T-helper 17 cell (primary cell): Measurements from ENCODE around the gene MYOD1. TPM values are rescaled to one million over a fixed set of nuclear protein-coding genes. Genes with fewer than 3 reads are reported as not detected.
A peak's percentile ranks its signal among the peaks of the same experiment; 100 is the strongest.

ENCODE experiments used
- ATAC-seq: fragments of 150-1000 bp; cut with Tn5 transposase; 2 replicates; pipeline ENCODE4 v1.10.0; 2021; ENCODE audit warnings: mild to moderate bottlenecking, moderate library complexity
- DNase-seq, 3 donors: peaks; one replicate each; pipeline versions ENCODE4 v3.0.0 to v3.0.0-alpha.2; 2020 to 2021
- H3K9me3 ChIP-seq: one replicate; pipeline ENCODE4 v1.7.0; 2013; ENCODE audit warnings: low read length, mild to moderate bottlenecking; ENCODE audit not compliant: control insufficient read depth, poor library complexity, severe bottlenecking
- H3K27ac Mint-ChIP-seq: one replicate; pipeline ENCODE4 v1.8.0; 2022; ENCODE audit warnings: mild to moderate bottlenecking, moderate library complexity, mixed read lengths
- H3K27me3 Mint-ChIP-seq: one replicate; pipeline ENCODE4 v1.8.0; 2022; ENCODE audit warnings: mixed read lengths
- H3K36me3 Mint-ChIP-seq: one replicate; pipeline ENCODE4 v1.8.0; 2022; ENCODE audit warnings: low read depth, mixed read lengths
- H3K4me1 Mint-ChIP-seq: one replicate; pipeline ENCODE4 v1.8.0; 2022; ENCODE audit warnings: mild to moderate bottlenecking, mixed read lengths
- H3K4me3 Mint-ChIP-seq: one replicate; pipeline ENCODE4 v1.8.0; 2022; ENCODE audit warnings: mild to moderate bottlenecking, moderate library complexity, mixed read lengths
- total RNA-seq, 4 donors: library from RNA in 2 of 4; stranded (reverse) in 2 of 4; gene quantifications; one replicate each; pipeline ENCODE4 v1.2.3 and lab custom pipeline; 2022 to 2026

MYOD1 gene
- total RNA-seq, 2 donors from 2014 or later: not detected

- ATAC-seq: no peak
- no peak for DNase-seq
- Mint-ChIP-seq H3K27ac (no peak overlapping the region), H3K27me3 (peaks cover 81% of the 10 kb centered on the region), H3K4me3 (no peak overlapping the region), H3K36me3 (peaks cover 7% of the 10 kb centered on the region), H3K4me1 (peaks cover 3% of the 10 kb centered on the region)
- no peaks in the 10 kb centered on the region for H3K9me3 ChIP-seq
These were observed 24.8 kb upstream of the MYOD1 start for GRCh38 chr11:17694494-17695110.

GRCh38 chr11:17695454-17696441 lies 23.6 kb upstream of the MYOD1 start:
- Mint-ChIP-seq H3K27ac (no peak overlapping the region), H3K4me3 (peak overlapping the region; percentile 31), H3K4me1 (peaks cover 3% of the 10 kb centered on the region), H3K27me3 (peaks cover 81% of the 10 kb centered on the region), H3K36me3 (peaks cover 7% of the 10 kb centered on the region)
- no peaks in the 10 kb centered on the region for H3K9me3 ChIP-seq
- ATAC-seq: no peak
- no peak for DNase-seq

DNA sequence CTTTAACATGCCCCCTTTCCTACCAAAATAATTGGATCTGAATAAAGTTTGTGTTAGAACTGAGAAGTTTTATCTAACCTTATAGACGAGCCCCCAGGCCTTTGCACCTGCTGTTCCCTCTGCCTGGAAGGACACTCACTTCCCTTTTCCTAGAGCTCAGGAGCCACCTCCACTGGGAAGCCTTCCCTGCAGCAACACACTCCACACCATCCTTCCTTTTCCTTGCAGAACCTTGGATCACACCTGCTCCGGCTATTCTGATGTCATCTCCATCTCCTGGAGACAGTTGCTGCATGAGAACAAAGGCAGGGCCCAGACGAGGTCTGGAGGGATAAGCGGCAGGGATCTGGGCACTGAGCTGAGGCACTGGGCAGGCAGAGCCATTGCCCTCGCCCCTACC lies 22.6 kb upstream of the MYOD1 start:
- peaks cover 81% of the 10 kb centered on the region for H3K27me3 Mint-ChIP-seq
- H3K27ac Mint-ChIP-seq: no peak overlapping the region
- ATAC-seq (no peak), DNase-seq (no peak)
- peaks cover 3% of the 10 kb centered on the region for H3K4me1 Mint-ChIP-seq
- peaks cover 7% of the 10 kb centered on the region for H3K36me3 Mint-ChIP-seq
- no peak overlapping the region for H3K4me3 Mint-ChIP-seq
- no peaks in the 10 kb centered on the region for H3K9me3 ChIP-seq

- H3K9me3 ChIP-seq: no peaks in the 10 kb centered on the region
- peaks cover 74% of the 10 kb centered on the region for H3K27me3 Mint-ChIP-seq
- peaks cover 3% of the 10 kb centered on the region for H3K4me1 Mint-ChIP-seq
These were observed 22.0 kb upstream of the MYOD1 start for GRCh38 chr11:17697175-17697949.

DNA sequence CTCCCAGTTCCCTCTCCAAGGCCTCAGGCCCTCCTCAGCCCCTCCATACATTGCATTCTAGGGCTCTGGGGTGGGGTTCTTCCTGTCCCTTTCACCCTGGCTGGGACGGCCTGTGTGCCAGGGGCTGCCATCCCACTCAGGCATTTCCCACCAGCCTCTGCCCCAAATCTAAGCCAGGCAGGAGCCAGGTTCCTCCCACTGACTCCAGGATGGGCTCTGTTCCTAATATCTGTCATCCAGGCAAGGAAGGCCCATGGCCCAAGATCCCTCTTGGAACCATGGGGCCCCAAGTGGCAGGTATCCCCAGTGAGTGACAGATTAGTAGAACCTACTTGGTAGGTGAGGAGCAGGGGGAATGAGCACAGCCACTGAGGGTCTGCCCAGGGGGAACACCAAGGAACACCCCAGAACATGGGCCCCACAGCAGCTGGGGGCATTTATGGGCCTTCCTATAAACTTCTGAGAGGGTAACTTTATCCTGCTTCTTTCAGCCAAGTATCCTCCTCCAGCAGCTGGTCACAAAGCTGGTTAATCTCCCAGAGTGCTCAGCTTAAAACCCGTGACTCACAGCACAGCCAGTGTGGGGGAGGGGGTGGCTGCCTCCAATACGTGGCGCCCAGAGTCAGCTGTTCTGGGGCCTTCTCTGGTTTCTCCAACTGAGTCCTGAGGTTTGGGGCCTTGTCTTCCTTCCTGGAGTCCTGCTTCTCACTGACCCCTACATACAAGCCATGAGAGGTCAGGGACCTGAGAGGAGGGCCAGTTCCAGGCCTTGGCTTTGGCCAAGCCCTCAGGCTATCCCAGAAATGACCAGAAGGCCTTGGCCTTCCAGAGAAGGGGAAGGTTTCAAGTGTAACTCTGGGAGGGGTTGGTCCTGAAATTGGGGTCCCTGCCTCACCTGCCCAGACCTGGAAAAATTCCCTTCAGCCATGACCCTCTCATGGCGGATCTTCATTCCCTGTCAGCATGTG lies 19.9 kb upstream of the MYOD1 start:
- Mint-ChIP-seq H3K36me3 (peaks cover 7% of the 10 kb centered on the region), H3K4me3 (no peak overlapping the region), H3K4me1 (peaks cover 3% of the 10 kb centered on the region), H3K27ac (no peak overlapping the region), H3K27me3 (peaks cover 54% of the 10 kb centered on the region)
- ATAC-seq (no peak), DNase-seq (no peak)
- no peaks in the 10 kb centered on the region for H3K9me3 ChIP-seq

More at GRCh38 chr11:17697175-17697949, 22.0 kb upstream of the MYOD1 start:
- Mint-ChIP-seq H3K4me3 (no peak overlapping the region), H3K27ac (no peak overlapping the region), H3K36me3 (peaks cover 7% of the 10 kb centered on the region)
- ATAC-seq: no peak
- DNase-seq: no peak

DNA sequence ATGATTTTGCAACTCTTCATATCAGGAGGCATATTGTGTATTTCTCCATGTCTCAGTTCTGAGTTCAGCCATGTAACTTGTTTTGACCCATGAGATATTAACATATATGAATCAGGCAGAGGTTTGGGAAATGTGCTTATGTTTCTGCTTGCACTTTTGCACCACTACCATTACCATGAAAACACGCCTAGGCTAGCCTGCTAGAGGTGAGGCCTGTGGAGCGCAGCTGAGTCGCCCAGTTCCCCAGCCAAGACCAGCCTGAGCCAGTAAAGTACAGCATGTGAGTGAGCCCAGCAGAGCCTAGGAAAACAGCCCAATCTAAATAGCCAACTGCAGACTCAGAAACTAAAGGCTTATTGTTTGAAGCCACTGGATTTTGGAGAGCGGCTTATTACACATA lies 18.4 kb upstream of the MYOD1 start:
- Mint-ChIP-seq H3K27ac (no peak overlapping the region), H3K27me3 (peaks cover 45% of the 10 kb centered on the region), H3K4me1 (no peaks in the 10 kb centered on the region), H3K36me3 (no peaks in the 10 kb centered on the region), H3K4me3 (no peak overlapping the region)
- DNase-seq: no peak
- ATAC-seq: no peak
- H3K9me3 ChIP-seq: no peaks in the 10 kb centered on the region

DNA sequence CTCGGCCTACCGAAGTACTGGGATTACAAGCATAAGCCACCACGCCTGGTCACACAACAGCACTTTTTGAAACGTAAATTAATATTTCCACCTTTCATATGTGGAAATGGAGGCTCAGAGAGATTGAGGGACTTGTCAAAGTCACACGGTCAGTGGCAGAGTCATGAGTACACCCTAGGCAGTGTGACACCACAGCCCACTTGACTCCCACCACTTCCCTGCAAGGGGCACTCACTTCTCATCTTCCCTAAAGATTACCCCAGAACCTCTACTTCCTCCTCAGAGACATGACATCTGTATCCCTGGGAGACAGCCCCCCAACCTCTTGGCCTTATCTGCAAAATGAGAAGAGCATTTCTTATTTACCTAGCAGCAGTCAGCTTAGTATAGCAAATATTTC lies 16.5 kb upstream of the MYOD1 start:
- no peak overlapping the region for H3K27ac Mint-ChIP-seq
- ATAC-seq (no peak), DNase-seq (no peak)
- H3K4me3 Mint-ChIP-seq: no peak overlapping the region
- peaks cover 32% of the 10 kb centered on the region for H3K27me3 Mint-ChIP-seq
- H3K36me3 Mint-ChIP-seq: no peaks in the 10 kb centered on the region
- no peaks in the 10 kb centered on the region for H3K4me1 Mint-ChIP-seq
- H3K9me3 ChIP-seq: no peaks in the 10 kb centered on the region

DNA sequence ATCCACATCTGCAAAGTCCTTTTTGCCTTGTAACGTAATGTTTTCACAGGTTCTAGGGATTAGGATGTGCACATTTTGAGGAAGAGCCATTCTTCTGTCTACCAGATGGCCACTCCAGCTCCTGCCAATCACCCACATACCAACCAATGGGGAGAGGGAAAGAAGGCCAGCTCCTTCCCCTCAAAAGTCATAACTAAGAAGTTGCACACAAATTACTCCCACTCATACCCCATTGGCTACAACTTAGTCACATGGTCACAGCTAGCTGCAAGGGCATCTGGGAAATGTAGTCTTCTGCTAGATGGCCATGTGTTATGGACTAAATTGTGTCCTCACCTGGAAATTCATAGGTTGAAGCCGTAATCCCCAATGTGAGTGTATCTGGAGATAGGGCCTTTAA lies 15.4 kb upstream of the MYOD1 start:
- no peaks in the 10 kb centered on the region for H3K9me3 ChIP-seq
- Mint-ChIP-seq H3K27me3 (peaks cover 21% of the 10 kb centered on the region), H3K4me1 (no peaks in the 10 kb centered on the region), H3K36me3 (no peaks in the 10 kb centered on the region), H3K4me3 (no peak overlapping the region), H3K27ac (no peak overlapping the region)
- ATAC-seq (no peak), DNase-seq (no peak)

DNA sequence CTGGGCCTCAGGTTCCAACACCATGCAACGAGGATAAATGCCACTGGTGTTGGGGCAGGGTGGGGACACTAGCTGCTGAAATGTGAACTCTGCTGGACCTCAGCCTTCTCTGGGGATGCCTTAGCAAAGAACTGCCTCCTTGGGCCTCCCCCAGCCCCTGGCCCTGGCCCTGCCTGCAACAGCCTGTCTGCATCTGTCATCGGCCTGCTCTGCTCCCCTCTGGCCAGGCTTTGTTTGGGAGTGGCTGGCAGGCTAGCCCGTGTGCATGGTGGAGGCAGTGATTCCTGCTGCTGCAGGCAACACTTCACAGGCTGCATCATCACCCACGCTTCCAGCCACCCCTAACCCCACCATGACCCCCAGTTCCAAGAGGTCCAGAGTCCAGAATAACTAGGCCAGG lies 11.5 kb upstream of the MYOD1 start:
- Mint-ChIP-seq H3K27me3 (peaks cover 16% of the 10 kb centered on the region), H3K36me3 (no peaks in the 10 kb centered on the region), H3K4me1 (no peaks in the 10 kb centered on the region), H3K4me3 (no peak overlapping the region), H3K27ac (no peak overlapping the region)
- no peaks in the 10 kb centered on the region for H3K9me3 ChIP-seq
- no peak for DNase-seq
- ATAC-seq: no peak

DNA sequence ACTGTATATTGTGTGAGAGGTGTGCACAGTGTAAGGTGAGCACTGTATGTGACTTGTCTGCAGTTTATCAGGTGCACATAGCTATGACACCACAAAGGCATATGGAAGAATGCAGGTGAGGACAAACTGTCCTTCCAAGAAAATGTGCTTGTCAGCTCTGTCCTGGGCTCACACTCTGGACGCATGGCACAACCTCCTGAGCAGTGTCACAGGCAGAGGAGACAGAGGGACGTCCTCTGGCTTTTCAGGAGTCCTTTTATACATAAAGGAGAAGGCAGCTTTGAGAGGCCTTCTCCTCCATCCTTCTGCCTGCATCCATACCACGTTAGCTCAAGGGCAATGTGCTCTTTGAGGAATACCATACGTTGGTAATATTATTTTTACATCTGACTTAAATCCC lies 7.5 kb upstream of the MYOD1 start:
- no peaks in the 10 kb centered on the region for H3K9me3 ChIP-seq
- Mint-ChIP-seq H3K27me3 (peaks cover 17% of the 10 kb centered on the region), H3K27ac (no peak overlapping the region), H3K4me1 (no peaks in the 10 kb centered on the region), H3K36me3 (no peaks in the 10 kb centered on the region), H3K4me3 (no peak overlapping the region)
- DNase-seq (no peak), ATAC-seq (no peak)

DNA sequence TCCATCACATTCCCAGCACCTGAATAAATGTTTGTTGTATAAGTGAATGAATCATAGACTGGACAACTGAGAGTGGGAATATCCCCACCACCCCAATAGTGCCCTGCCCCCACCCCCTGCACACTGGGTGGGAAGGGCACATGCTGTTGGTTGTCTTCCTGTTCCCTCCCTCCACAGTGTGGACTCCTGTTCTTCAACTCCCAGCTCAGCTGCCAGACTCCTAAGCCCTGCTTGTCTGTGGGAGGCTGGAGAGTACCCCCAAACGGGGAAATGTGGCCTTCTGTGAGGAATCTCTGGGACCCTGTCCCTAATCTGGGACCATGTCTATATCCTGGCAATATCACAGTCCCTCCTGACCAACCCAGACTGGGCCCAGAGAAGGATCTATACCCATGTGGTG lies 5.5 kb upstream of the MYOD1 start:
- Mint-ChIP-seq H3K4me3 (no peak overlapping the region), H3K27me3 (peaks cover 17% of the 10 kb centered on the region), H3K36me3 (no peaks in the 10 kb centered on the region), H3K4me1 (no peaks in the 10 kb centered on the region), H3K27ac (no peak overlapping the region)
- DNase-seq (no peak), ATAC-seq (no peak)
- no peaks in the 10 kb centered on the region for H3K9me3 ChIP-seq

DNA sequence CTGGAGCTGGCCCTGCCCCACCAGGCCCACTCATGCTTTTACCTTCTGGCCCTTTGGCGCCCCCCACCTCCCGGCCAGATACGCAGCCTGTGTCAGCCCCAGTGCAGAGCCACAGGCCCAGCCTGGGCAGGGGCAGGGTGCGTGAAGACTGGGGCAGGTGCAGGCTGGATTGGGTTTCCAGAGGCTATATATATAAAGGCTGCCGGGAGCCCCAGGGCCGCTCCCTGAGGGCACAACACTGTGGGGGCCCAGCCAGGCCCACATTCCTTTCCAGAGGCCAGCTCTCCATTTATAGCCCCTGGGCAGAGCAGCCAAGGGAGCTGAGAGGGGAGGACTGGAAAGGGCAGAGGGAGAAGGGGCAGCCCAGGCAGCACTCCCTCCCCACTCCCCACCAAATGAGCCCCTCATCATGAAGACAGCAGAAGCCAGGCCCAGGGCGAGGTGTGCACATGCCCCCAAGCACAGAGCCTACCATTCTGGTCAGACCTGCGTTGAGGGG lies 5.0 kb upstream of the MYOD1 start:
- Mint-ChIP-seq H3K27me3 (peaks cover 17% of the 10 kb centered on the region), H3K4me3 (no peak overlapping the region), H3K4me1 (no peaks in the 10 kb centered on the region), H3K36me3 (no peaks in the 10 kb centered on the region), H3K27ac (no peak overlapping the region)
- no peaks in the 10 kb centered on the region for H3K9me3 ChIP-seq
- ATAC-seq (no peak), DNase-seq (no peak)
